Activated CD8-positive, alpha-beta memory T cell treated with anti-CD3 and anti-CD28 coated beads, Interleukin-2, amount 50 U/mL, for 24 hours (primary cell): ENCODE data around the gene PTGER1.
"Not testable (repeated sequence)": the region's sequence is repeated elsewhere in the genome, so short reads cannot be mapped to it uniquely, and the experiment has no call there.

Source experiments
- DNase-seq: peaks from one replicate; pipeline ENCODE4 v3.0.0-alpha.2; 2020; ENCODE audit errors: extremely low read depth

Gene PTGER1

GRCh38 chr19:14475251-14476073, at the start of gene PTGER1:
Gene PTGER1 (minus strand): TSS chr19:14475354. CDS start chr19:14474320, 1,034 bp downstream.
- DNase-seq, result no peak

DNA sequence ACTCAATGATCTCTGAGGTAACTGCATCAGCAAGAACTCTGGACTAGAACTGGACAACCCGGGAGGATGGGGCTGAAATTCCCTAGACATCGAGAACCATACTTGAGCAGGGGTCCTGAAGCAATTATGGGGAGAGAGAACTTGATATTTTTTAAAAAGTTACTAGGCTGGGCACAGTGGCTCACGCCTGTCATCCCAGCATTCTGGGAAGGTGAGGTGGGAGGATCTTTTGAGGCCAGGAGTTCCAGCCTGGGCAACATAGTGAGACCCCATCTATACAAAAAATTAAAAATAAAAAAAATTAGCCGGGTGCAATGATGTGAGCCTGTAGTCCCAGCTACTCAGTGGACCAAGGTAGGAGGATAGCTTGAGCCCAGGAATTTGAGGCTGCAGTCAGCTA, 45.4 kb upstream of the PTGER1 start:
- no peak for DNase-seq

DNA sequence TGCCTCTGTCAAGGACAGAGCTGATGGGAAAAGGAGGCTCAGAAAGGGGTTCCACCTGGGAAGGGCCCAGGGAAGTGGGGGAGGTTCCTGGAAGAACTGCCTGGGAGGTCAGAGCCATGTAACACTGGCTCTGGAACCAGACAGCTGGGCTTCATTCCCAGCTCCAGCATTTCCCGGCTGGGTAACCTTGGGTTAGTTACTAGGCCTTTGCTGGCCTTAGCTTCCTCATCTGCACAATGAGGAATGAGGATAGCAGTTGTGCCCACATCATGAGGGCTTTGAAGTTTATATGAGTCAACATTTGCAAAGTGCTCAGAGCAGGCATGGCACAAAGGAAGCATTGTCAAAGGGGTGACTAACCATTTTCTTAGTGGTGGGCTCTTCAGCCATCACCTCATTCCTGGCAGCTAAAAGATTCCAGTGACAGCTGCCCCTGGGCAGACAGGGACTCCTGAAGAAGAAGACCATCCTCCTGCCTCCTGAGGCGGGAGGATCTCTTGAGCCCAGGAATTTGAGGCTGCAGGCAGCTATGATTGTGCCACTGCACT, 44.8 kb upstream of the PTGER1 start:
- DNase-seq, result no peak

DNA sequence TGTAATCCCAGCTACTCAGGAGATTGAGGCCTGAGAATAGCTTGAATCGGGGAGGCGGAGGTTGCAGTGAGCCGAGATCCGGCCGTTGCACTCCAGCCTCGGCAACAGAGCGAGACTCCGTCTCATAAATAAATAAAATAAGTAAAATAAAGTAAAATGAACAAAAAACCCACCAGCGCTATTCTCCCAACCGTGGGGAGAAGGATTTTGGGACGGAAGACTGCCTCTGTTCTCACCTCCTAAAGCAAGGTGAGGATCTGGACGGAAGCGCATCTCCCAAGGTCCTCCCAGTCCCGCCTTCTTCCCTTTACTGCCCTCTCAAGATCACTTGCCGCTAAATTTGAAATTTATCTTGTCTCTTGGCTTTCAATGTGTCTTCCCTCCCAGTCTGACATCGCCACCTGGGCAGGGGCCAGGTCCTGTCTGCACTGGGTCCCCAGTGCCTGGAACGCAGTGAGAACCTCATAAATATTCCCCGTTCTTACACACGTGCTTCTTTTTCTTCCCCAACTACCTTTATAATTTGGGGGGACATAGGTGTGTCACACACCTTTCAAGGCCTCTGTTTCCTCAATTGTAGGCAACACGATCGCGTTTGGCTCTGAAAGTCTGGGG, 44.2 kb upstream of the PTGER1 start:
- DNase-seq, result no peak

DNA sequence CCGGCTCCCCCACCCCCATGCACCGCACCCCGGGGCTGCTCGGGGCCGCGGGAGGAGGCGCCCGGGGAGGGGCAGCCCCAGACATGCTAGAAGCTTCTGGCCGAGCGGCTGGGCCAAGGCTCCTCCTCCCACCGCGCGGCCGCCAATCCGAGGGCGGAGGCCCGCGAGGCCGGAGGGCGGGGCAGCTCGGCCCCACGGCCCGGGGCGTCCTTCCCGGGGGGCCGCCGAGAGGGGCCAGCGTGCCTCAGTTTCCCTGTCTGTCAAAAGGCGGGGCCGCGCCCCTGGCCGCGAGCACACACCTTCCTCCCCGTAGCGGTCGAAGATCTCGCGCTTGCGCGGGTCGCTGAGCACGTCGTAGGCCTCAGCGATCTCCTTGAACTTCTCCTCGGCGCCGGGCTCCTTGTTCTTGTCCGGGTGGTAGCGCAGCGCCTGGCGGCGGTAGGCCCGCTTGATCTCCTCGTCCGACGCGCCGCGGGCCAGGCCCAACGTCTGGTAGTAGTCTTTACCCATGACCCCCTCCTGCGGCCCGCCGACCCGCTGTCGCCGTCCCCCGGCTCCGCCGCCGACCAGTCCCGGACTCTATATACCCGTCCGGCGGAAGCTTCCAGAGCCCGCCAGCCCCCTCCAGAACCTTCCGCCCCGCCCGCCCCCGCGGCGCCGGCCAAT, 42.8 kb upstream of the PTGER1 start, which contains the start of gene DNAJB1:
TSS of gene DNAJB1 (minus strand) at position 558 of the 666 bp plus-strand sequence. CDS start at position 510, 48 bp downstream.
- no peak for DNase-seq

GRCh38 chr19:14517446-14517839, 42.3 kb upstream of the PTGER1 start:
- DNase-seq, result no peak

GRCh38 chr19:14516746-14517438, 41.7 kb upstream of the PTGER1 start:
- DNase-seq, result no peak

- DNase-seq, result no peak
These were observed 40.9 kb upstream of the PTGER1 start for GRCh38 chr19:14516048-14516534.

DNA sequence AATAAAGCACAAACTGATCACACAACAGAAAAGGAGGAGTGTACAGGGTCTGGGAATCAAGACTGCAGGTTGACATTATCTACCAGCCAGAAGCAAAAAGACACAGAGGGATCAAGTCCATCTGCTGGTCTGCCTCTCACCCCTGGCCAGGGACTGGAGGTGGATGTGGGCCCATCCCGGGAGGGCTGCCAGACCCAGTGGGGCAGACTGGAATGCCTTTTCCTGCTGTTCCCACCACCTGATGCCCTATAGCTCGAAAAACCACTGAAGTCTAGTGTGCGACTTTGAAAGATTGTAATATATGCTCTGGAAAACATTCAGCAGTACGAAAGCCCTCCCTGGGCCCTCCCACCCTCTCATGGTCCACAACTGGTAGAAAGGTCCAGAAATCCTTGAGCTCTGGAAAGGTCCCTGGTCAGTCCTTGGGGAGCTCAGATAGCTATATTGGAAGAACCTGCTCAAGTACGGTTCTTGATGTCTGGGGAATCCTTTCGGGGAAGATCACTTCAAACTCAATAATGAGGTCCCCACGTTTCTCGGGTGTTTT, 40.4 kb upstream of the PTGER1 start:
- DNase-seq, result no peak

GRCh38 chr19:14514215-14514863, 39.2 kb upstream of the PTGER1 start:
- DNase-seq, result no peak

- no peak for DNase-seq
These were observed 37.3 kb upstream of the PTGER1 start for GRCh38 chr19:14512406-14512961.

- no peak for DNase-seq
These were observed 36.1 kb upstream of the PTGER1 start for GRCh38 chr19:14511229-14511593.

GRCh38 chr19:14510311-14511228, 35.4 kb upstream of the PTGER1 start:
- DNase-seq, result no peak

GRCh38 chr19:14507704-14508542, 32.8 kb upstream of the PTGER1 start:
- no peak for DNase-seq

DNA sequence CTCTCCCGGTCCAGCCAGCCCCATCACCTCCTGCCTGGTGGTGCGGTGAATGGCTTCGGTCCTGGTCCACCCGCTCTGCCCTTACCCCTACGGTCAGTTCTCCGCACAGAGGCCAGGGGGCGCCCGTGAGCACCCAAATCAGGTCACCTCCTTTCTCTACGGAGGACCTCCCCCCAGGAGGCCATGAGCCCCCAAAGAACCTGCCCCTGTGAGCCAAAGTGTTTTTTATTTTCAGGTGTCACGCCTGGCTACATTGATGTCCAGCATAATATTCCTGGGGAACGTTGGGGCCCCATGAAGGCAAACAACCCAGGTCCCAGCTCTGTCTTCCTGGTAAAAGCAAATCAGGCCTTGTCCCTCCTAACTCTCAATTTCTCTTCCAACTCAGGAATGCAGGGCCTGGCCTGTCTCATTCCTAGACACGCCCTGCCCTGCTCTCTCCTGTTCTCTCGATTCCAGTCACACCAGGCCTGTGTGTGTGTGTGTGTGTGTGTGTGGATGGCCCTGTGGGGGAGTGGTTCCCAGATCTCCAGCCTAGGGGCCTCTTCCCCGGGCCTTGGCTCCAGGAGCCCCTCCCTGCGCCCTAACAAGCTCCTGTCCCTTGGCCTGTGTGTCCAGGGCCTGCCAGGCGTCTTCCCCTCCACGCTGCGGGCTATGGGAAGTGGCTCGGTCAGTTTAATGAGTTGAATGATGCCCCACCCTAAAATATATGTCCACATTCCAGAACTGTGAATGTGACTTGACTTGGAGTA, 30.5 kb upstream of the PTGER1 start:
- no peak for DNase-seq

- DNase-seq, result not testable (repeated sequence)
These were observed 29.4 kb upstream of the PTGER1 start for GRCh38 chr19:14504575-14504974.

DNA sequence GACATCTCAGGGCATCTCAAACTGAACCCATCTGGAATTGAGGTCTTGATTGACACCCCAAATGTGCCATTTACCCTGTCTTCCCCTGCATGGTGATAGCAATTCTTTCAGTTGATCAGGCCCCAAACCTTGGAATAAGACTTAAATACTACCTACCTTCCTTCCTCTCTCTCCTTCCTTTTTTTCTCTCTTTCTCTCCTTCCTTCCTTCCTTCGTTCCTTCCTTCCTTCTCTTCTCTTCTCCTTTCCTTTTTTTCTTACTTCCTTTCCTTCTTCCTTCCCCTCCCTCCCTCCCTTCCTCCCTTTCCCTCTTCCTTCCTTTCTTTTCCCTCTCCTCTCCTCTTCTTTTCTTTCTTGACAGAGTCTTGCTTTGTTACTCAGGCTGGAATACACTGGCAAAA, 28.1 kb upstream of the PTGER1 start:
- no peak for DNase-seq
